NT2/D1 (cell line): ENCODE data around the gene ZBTB8B.

Experiments
- SUZ12 ChIP-seq: IDR thresholded peaks from 2 replicates; pipeline ENCODE4 v1.6.1; 2011; ENCODE audit not compliant: insufficient read length, insufficient read depth; ENCODE audit errors: extremely low read depth
- YY1 ChIP-seq: IDR thresholded peaks from 2 replicates; pipeline ENCODE4 v1.6.1; 2011; ENCODE audit not compliant: insufficient read length, insufficient read depth
- ZNF274 ChIP-seq: IDR thresholded peaks from 2 replicates; pipeline ENCODE4 v1.6.1; 2011; ENCODE audit warnings: mild to moderate bottlenecking, low read depth, low read length

GRCh38 chr1:32454726-32455125, 10.1 kb upstream of the ZBTB8B start:
- TF ChIP-seq SUZ12, result no peak
- no peak for TF ChIP-seq YY1
- TF ChIP-seq ZNF274, result no peak
